ENCODE results near the gene FLT4.
"Not testable (repeated sequence)": the region's sequence is repeated elsewhere in the genome, so short reads cannot be mapped to it uniquely, and the experiment has no call there.

FLT4 gene

GRCh38 chr5:180670586-180671359 is 21.4 kb upstream of the FLT4 start:
- DNase-seq (ENCODE audit: extremely low spot score, insufficient read length, low read depth) (no peak), FAIRE-seq (peak; percentile 41)

GRCh38 chr5:180670157-180670556 is 20.8 kb upstream of the FLT4 start:
- FAIRE-seq = no peak
- no peak for DNase-seq (ENCODE audit: extremely low spot score, insufficient read length, low read depth)

- no peak for FAIRE-seq
- DNase-seq (ENCODE audit: extremely low spot score, insufficient read length, low read depth) = no peak
These were observed 20.3 kb upstream of the FLT4 start for GRCh38 chr5:180669661-180670060.

- FAIRE-seq = no peak
- no peak for DNase-seq (ENCODE audit: extremely low spot score, insufficient read length, low read depth)
These were observed 19.6 kb upstream of the FLT4 start for GRCh38 chr5:180668835-180669596.

- no peak for DNase-seq (ENCODE audit: extremely low spot score, insufficient read length, low read depth)
- FAIRE-seq = no peak
These were observed 17.4 kb upstream of the FLT4 start for GRCh38 chr5:180666812-180667211.

- DNase-seq (ENCODE audit: extremely low spot score, insufficient read length, low read depth) = no peak
- FAIRE-seq = no peak
These were observed 16.4 kb upstream of the FLT4 start for GRCh38 chr5:180665682-180666404.

GRCh38 chr5:180658774-180659564 is 9.6 kb upstream of the FLT4 start:
- no peak for FAIRE-seq
- DNase-seq (ENCODE audit: extremely low spot score, insufficient read length, low read depth) = no peak

- not testable (repeated sequence) for DNase-seq (ENCODE audit: extremely low spot score, insufficient read length, low read depth); FAIRE-seq
These were observed 5.8 kb upstream of the FLT4 start for GRCh38 chr5:180655243-180655642.

- FAIRE-seq (no peak), DNase-seq (ENCODE audit: extremely low spot score, insufficient read length, low read depth) (no peak)
These were observed 3.4 kb upstream of the FLT4 start for GRCh38 chr5:180652771-180653170.

GRCh38 chr5:180652346-180652745 is 2.9 kb upstream of the FLT4 start:
- DNase-seq (ENCODE audit: extremely low spot score, insufficient read length, low read depth) (no peak), FAIRE-seq (no peak)

- FAIRE-seq (no peak), DNase-seq (ENCODE audit: extremely low spot score, insufficient read length, low read depth) (no peak)
These were observed 623 bp downstream of the FLT4 start for GRCh38 chr5:180648658-180649296.

GRCh38 chr5:180647941-180648500 is 1.4 kb downstream of the FLT4 start:
- FAIRE-seq (no peak), DNase-seq (ENCODE audit: extremely low spot score, insufficient read length, low read depth) (no peak)

- FAIRE-seq (no peak), DNase-seq (ENCODE audit: extremely low spot score, insufficient read length, low read depth) (no peak)
These were observed 1.9 kb downstream of the FLT4 start for GRCh38 chr5:180647465-180647864.

GRCh38 chr5:180646963-180647305 is 2.5 kb downstream of the FLT4 start:
- FAIRE-seq (no peak), DNase-seq (ENCODE audit: extremely low spot score, insufficient read length, low read depth) (no peak)

- DNase-seq (ENCODE audit: extremely low spot score, insufficient read length, low read depth) (no peak), FAIRE-seq (no peak)
These were observed 3.0 kb downstream of the FLT4 start for GRCh38 chr5:180646289-180646962.

- FAIRE-seq (no peak), DNase-seq (ENCODE audit: extremely low spot score, insufficient read length, low read depth) (no peak)
These were observed 3.9 kb downstream of the FLT4 start for GRCh38 chr5:180645274-180646204.

GRCh38 chr5:180644825-180645273 is 4.6 kb downstream of the FLT4 start:
- FAIRE-seq (no peak), DNase-seq (ENCODE audit: extremely low spot score, insufficient read length, low read depth) (no peak)
